Inflammatory macrophage treated with lipopolysaccharide for 4 hours (primary cell): ENCODE data around the gene POC5.
"Not testable (repeated sequence)": the region's sequence is repeated elsewhere in the genome, so short reads cannot be mapped to it uniquely, and the experiment has no call there.

Experiments used
- DNase-seq: peaks from one replicate; pipeline ENCODE4 v3.0.0-alpha.2; 2020

Gene POC5

DNA sequence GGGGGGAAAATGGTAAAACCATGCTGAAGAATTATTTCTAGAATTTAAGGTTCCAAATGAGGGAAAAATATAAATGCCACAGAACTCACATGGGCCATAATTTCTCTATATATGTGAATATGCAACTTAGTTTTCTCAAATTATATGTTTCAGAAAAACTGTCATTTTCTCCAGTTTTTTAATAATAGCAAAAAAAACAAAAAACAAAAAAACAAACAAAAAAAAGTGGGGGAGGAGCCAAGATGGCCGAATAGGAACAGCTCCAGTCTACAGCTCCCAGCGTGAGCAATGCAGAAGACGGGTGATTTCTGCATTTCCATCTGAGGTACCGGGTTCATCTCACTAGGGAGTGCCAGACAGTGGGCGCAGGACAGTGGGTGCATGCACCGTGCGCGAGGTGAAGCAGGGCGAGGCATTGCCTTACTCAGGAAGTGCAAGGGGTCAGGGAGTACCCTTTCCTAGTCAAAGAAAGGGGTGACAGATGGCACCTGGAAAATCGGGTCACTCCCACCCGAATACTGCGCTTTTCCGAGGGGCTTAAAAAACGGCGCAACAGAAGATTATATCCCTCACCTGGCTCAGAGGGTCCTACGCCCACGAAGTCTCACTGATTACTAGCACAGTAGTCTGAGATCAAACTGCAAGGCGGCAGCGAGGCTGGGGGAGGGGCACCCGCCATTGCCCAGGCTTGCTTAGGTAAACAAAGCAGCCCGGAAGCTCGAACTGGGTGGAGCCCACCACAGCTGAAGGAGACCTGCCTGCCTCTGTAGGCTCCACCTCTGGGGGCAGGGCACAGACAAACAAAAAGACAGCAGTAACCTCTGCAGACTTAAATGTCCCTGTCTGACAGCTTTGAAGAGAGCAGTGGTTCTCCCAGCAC is 21.5 kb downstream of the POC5 start:
- DNase-seq, result not testable (repeated sequence)

DNA sequence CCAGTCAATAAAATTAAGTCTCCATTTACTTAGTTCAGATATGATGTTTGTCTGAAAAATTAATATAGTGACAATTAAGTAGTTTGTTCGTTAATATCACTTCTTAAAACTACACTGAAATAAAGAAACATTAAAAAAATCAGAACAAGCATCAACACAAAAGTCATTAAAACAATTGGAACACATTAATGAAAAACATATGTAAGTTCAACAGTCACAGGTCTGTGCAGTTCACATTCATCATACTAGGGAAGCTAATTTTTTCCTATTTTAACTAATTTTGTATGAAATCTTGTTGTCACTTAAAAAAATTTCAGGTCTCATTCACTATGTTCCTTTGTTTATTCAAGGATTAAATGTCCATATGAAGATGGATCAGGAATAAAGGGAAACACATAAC is 22.5 kb downstream of the POC5 start:
- no peak for DNase-seq

DNA sequence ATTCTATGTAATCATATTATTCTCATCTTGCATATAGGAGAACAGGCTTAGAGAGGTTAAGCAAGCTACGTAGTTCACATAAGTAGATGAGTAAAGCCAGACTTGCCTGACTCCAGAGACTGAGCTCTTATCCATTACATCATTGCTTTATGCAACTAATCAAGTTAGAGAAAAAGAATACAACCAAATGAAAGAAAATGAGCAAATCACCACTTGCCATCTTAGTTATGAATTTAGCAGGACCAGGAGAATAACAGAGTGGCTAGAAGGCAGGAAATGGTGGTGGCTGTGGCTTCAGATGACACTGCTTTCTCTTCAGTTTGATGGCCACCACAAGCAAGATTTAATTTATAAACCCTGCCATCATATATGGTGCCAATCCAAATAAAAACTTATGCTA is 26.6 kb downstream of the POC5 start:
- DNase-seq, result no peak

DNA sequence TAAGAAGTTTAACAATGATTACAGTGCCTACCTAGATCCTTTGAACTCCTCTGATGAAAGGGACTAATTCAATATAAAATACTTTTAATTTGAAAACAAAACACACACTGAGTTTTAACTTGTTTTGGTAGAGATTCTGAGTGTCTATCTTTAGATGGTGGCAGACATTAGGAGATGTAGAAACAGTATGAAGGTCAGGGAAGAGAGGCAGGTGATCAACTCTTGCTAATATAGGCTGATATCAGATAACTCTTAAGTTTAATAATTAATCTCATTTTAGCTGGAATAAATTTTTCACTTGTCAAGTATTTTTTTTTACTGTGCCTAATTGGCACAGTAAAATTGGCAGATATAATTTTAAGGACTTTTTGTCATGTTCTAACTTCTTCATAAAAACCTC is 30.8 kb downstream of the POC5 start:
- DNase-seq, result no peak

DNA sequence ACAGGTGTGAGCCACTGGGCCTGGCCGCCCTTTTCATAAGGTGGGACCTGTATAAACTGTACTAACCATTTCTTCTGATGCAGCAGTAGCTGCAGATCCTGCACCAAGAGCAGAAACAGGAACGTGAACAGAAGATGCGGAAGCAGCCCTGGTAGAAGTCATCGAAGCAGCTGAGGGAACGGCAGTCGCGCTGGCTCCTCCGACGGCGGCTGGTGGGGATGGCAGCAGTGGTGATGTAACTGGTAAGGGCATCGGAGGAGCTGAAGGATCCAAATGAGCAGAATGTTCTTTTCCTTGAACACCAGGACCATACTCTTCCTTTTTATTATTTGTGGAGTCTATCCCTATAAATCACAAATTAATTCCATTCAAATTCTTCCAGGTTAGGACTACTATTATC is 32.1 kb downstream of the POC5 start:
- no peak for DNase-seq

DNA sequence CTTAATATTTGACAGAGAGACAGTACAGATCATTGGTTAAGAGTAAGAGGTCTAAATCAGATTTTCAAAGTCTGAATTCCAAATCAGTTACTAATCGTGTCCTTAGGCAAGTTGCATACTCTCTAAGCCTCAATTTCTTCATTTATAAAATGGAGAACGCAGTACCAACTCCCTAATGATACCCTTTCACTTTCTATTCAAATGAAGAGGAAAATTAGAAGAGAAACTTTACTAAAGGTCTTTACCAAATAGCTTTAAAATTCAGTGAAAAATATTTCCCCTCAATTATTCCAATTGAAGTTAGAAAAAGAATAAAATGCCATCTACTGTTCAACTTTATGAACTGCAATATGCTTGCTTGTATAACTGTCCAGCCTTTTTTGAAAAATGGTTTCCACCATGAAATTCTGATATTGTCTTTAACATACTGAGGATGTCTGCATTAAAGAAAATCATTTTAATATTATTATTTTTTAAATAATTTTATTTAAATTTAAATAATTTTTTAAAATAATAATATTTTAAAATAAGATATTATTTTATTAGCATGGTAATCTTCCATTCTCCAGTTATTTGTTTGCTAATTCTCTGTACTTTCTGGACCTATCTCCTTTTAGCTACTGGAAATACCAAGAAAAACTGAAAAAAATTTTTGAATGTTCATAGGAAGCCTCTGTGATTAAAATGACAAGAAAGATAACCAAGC is 36.0 kb downstream of the POC5 start:
- DNase-seq, result peak; percentile 79

DNA sequence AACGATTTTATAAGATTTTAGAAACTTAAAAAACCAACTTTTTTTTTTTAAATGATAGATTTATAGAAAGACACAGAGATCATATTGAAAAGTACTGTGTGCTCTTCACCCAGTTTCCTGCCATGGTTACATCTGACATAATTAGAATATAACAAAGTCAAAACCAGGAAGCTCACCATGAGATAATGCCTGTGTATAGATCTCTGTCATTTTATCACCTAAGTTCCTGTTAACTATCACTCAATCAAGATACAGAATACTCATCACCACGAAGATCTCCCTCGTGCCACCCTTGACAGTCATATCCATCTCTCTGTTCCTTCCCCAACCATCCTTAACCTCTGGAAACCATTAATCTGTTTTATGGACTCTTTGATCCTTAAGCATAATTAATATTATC is 39.1 kb downstream of the POC5 start:
- peak; percentile 21 for DNase-seq

DNA sequence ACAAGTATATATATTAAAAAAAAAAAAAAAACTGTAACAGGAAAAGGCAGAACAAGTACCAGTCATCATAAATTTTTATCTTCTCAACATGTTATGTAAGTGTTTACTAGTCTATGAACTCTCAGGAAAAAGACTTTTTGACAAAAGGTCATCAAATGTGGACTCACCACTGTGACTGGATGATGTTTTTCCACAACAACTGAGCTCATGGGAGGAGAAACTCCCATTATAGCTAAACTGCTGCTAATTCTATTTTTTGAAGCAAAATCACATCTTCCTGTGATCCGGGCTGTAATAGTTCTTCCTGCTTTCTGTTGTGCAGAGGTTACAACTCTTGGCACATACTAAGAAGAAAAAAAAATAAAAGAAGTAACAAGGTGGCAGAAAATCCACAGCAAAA is 39.6 kb downstream of the POC5 start:
- DNase-seq, result peak; percentile 16

DNA sequence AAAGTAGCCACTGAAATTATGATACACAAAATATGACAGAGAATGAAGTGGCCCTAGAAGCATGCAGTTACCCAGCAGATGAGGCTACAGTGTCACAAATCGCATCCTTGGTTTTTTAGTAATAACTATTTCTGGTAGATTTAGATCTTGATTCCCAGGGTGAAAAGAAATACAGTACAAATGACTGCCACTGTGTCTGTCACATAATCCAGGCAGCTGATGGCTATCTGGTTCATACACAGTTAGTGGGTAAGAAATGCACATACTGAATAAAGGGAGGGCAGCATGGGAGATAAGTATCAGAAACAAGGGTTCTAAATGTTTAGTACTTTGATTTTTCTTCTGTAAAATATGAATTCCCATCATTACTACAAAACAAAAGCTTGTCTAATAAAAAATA is 41.5 kb downstream of the POC5 start:
- no peak for DNase-seq

DNA sequence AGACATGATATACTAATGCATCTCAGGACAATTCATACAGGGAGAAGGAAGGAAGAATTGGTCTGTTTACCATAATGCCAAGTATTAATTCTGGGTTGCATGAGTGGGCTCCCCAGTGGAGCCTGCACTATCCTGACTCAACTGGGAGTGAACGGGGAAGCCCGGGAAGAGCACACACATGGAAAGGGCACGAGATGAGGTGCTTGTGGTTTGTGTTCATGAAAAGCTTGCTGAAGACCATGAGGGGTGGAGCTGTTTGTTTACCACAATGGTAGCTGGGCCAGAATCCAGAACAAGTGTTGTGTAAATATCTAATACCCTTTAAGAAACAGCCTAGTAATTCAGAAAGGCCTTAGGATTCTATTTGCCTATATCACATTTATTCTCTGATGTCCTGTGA is 44.6 kb downstream of the POC5 start:
- no peak for DNase-seq

DNA sequence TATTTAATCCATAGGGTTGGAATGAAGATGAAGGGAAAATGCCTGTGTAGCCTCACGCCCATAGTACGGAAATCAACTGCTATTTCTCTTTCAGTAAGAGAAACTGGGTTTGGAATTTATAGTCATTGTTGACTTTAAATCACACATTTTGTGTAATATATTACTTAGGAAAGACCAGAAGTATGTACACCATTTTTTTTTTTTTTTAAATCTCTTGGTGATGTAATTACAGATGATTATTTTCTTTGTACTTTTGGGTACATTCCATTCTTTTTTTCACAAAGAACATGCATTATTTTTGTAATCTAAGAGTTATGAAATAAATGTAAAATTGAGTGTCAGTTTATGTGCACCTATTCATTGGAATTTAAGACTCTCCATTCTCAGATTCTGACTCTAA is 45.7 kb downstream of the POC5 start:
- no peak for DNase-seq

DNA sequence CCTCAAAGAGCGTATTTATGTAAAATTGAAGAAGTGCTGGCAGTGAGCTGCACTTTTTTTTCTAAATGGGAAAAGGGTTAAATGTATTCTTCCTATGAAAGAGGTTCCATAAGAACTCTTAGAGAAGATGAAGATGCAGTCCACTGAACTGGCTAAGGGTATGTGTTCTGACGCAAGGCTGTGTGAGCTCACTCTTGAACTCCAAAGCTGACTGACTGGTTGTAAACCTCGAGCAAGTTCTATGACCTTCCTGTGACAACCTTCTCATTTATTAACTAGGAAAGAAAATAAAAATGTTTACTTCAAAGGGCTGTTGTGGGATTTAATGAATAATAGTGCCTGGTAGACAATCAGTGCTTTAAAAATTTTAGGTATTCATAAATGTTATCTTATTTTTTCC is 46.7 kb downstream of the POC5 start:
- peak; percentile 12 for DNase-seq

DNA sequence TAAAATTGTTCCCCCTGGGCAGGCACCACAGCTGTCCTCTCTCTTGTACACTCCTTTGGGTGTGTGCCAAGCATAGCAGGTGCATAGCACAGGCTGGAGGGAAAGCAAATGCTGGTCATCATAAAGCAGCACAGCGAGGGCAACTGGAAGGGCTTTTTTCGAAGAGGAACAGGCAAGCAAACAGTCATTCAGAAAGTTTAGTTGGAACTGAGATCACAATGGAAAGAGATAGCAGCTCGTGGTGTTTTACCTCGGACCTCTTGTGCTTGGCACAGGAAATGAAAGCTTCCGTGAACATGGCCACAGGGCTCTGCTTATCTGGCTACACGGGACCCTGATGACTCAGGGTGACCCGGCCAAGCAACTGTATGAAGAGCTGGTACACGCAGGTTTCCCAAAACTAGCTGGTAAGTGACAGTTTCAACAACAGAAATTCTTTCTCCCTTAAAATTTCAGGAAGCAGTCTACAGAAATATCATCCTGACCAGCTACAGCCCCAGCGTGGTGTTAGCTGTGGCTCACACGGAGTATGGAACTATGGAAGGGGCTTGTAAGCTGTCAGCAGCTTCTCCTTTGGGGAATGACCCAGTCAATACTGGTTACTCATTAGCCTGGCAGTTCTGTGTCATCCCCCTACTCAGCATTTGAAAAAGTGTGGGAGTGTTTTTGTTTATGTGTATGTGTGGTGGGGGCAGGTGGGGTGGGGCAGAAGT is 48.1 kb downstream of the POC5 start:
- DNase-seq, result peak; percentile 84

DNA sequence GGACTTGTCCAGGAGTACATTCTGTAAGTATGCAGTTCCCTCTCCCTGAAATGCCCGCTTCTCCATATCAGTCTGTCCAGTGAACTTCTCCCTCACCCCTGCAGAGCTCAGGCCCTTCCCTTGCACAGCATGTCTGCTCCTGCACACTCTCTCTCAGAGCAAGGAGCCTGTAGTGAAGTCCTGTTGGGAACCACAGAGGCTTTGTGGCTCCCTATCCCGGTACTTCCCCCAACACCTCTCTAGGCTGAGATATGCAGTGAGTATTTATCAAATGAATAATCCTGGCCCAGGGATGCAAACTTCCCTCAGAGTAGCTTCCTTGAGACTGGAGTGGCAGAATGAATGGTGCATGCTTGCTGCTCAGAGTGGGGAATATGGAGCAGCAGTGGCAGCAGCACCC is 48.8 kb downstream of the POC5 start:
- peak; percentile 21 for DNase-seq

DNA sequence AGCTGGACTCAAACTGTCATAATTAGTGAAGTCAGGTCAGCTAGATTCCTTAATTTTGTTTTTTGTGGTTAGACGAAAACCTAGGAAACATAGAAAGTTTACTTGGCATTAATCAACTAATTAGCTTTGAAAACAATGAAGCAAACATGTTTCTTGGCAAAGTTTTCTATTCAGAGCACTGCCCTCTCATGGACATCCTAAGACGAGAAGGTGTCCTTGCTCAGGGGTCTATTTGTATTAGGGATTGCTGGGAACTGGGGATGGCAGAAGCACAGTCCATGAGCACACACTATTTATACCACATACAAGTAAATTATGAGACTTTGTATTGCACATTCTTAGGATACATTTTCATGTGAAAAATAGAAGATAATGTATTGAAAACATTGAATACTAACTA is 49.7 kb downstream of the POC5 start:
- DNase-seq, result no peak

DNA sequence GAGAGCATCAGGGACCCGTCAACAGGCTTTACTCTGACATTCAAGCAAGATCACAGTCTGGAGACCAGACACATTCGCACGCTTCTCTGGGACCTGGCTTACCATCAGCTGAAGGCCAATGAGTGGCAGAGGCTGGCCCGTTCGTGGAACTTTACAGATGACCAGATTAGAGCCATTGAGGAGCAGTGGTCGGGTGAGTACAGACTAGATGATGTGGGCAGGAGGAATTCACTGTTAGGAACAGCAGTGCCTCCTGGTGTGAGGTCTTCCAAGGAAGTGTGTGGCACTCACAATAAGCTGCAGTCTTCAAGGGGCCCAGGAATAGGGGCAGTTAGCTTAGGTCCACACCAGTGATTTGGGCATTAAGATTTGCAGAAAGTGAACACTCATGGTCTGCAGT is 50.4 kb downstream of the POC5 start:
- no peak for DNase-seq

DNA sequence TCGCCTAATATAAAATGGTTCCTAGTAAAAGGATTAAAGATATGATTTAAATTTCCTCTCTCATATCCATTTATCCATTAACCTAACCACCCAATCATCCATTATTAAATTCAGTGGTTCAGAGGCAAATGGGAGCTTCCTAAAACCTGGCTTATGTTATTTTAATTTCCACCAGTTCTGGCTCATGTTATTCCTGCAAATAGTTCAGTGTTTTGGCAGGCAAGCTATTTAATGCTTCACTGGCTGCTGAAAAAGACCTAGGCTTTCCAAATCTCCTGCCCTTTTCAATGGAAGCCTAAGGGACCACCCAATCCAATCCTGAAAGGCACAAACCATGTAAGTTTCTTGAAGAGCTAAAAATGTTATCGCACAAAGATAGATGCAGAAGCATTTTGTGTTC is 52.3 kb downstream of the POC5 start:
- DNase-seq, result no peak

DNA sequence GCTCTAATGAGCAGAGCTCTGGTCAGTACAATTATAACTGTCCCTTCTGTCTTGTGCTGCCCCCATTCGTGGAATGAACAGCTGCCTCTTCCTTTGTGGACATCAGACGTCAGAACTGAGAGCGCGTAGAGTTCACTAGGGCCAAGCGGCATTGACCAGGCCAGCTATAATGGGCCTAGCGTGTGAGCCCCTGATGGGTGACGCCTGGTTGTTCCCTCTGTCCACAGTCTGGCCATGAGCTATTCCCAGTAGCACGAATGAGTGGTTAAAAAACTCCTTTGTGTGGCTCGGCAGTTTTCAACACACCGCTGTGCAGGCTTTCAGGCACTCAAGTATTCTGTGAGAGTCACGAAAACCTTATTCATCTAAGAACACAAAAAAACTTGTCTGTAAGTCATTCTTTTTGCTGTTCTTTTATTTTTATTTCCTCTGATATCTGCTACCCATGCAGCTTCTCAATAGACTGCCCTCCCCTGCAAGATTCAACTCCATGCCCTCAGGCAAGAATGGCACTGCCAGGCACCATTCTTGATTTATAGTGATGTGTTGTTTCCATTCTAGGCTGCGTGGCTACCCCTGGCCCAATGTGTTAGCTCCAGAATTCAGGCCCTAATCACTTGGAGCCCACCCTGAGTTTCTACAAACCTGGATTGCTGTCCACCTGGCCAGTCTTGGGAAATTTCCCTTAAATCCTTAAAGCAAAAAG is 53.5 kb downstream of the POC5 start:
- DNase-seq, result no peak

DNA sequence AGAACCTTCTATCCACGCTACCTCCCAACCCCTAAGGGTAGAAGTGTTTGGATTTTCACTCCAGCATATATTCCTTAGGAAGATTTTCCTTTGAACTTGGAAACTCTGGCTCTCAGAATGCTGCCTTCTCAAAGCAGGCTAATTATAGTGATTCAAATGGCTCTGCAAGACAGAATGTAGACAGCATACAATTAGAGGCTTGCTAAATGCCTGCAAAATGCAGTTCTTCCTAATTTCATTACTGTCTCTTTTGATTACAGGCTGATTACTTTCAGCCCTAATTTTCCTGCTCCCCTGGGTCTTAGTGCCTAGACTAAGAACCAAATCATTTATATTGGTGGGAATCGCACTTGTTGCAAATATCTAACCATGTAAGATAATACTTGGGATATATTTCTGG is 55.2 kb downstream of the POC5 start:
- no peak for DNase-seq

DNA sequence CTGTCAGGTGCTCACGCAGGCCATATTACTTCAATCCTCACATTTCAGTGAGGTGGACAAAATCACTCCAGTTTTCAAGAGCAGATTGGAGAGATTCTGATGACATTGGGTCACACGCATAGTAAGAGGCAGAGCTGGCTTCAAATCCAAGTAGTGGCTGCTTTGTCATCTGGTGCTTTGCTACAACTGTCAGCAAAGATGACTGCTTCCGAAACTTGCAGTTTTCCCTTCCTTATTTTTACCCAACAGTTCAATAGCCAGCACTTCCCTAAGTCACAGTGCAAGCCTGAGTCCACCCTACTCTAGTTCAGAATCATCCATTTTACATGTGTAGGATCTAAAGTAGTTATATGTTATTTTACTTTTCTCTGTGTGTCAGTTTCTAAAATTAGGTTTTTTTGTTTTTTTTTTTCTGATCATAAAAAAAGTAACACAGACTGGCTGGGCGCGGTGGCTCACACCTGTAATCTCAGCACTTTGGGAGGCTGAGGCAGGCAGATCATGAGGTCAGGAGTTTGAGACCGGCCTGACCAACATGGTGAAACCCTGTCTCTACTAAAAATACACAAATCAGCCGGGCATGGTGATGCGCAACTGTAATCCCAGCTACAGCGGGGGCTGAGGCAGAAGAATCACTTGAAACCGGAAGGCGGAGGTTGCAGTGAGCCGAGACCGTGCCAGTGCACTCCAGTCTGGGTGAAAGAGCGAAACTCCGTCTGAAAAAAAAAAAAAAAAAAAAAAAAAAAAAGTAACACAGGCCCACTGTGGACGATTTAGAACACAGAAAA is 56.4 kb downstream of the POC5 start:
- DNase-seq, result peak; percentile 94

DNA sequence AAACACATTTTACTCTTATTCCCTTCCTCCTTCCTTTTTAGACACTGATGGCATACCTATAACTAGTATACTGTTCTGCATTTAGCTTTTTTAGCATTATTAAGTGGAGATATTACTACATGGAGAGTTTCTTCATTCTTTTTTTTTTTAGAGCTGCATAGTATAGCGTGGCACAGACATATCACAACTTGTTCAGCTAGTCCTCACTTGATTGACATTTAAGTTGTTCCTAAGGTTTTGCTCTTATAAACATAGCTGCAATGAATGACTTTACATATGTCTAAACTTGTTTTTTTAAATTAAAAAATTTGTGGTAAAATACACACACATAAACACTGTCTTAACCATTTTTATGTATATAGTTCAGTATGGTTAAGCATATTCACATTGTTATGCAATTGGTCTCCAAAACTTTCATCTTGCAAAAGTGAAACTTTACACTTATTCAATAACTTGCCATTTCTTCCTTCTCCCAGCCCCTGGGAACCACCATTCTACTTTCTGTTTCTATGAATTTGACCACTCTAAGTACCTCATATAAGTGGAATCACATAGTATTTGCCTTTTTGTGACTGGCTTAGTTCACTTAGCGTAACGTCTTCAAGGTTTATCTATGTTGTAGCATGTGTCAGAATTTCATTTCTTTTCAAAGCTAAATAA is 57.3 kb downstream of the POC5 start:
- DNase-seq, result peak; percentile 89
